H4 (cell line): ENCODE measurements around the gene LTC4S. TPM values are rescaled to one million over a fixed set of nuclear protein-coding genes. Genes with fewer than 3 reads are reported as not detected.

Experiments used
- DNase-seq: peaks from one replicate; pipeline ENCODE4 v3.0.0-alpha.2; 2015; ENCODE audit warnings: low spot score
- total RNA-seq: library from RNA; depleted of rRNA; stranded (reverse); fragments of >200 nt; shearing (Covaris generic); gene quantifications from 2 replicates; pipeline ENCODE4 v1.2.3, GENCODE V29; 2014

The LTC4S gene
- total RNA-seq, 1 experiment from 2014 or later = not detected

- no peak for DNase-seq
Observed at GRCh38 chr5:179795049-179795862, 1.5 kb downstream of the LTC4S start.

GRCh38 chr5:179795863-179796833 lies 2.4 kb downstream of the LTC4S start:
- DNase-seq = peak; percentile 63

DNA sequence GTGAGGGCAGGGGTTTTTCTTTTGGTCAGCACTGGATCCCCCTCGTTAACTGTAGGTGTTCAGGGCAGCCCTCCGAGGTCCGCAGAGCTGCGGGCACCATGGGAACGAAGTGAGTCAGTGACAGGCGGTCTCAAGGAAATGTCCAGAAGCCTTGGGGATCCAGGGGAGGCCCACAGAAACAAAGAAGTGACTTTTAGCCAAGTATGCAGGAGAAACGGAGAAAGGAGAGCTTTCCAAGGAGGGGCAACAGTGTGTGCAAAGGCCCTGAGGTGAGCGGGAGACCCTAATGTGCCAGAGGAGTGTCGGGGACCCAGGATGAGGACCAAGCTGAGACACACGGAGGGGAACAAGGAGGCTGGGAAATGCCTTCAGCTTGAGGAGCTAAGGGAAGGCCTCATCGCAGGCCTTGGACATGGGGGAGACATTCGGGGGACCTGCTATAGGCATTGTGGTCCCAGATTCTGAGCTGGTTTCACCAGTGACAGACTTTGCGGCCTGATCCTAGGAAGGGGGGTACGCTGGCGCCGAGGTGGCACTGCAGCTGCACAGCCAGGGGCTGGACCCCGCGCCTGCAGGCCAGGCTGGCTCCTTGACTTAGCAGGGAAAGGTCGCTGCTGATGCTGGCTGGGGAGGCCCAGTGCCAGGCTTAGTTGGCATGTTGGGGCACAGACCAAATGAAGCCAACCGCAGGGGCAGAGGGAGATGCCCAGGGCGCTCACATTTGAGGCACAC lies 3.3 kb downstream of the LTC4S start:
- no peak for DNase-seq

- no peak for DNase-seq
Observed at GRCh38 chr5:179797741-179798140, 4.0 kb downstream of the LTC4S start.

GRCh38 chr5:179798144-179798770 lies 4.5 kb downstream of the LTC4S start:
- DNase-seq = no peak

DNA sequence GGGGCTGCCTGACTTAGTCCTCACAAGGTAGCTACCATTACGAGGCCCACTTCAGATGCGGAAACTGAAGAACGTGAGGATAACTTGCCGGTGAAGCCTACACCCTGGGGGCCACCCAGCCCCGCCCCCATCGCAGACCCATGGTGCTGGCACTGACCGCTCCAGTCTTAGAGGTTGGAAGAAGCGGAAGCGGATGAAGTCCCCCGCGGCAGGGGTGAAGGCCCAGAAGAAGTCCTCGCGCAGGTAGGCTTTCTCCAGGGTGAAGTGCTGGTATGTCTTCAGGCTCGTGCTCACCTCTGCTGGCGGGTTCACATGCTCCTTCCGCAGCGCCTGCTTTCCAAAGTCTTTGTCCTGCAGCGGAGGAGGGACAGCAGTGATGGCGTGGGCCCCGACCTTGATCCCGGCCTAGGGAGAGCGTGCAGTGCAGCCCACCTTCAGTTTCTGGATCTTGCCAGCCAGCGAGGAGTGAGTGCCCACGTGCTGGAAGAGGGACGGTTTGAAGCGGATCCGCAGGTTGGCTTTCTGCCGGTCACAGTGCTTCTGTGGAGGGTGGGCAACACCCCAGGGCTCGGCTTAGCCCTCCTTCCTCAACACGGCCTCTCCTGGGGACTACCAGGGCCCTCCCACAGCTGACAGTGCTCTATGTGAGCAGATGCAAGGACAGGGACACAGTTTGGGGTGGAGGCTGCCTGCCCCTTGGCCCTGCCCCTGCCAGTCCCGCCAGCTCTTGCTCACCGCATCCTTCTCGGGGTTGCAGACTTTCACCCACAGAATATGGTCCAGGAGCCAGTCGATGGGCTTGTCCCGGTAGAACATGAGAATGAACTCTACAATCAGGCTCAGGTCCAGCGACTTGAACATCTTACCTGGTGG lies 5.2 kb downstream of the LTC4S start:
- no peak for DNase-seq

DNA sequence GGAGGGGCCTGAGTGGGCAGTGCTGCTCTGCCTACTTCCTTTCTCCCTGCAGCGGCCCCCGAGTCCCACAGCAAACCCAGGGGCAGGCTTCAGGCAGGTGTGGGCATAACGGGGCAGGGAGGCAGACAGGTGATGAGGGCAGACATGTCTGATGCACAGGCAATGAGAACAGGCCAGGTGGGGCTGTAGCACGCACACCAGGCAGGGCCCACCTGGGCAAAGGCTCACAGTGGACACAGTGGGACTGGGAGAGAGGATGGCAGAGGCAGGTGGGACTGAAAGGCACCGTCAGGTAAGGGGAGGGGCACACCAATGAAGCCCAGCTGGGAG lies 5.8 kb downstream of the LTC4S start:
- DNase-seq = no peak

- DNase-seq = no peak
Observed at GRCh38 chr5:179800071-179800695, 6.4 kb downstream of the LTC4S start.

DNA sequence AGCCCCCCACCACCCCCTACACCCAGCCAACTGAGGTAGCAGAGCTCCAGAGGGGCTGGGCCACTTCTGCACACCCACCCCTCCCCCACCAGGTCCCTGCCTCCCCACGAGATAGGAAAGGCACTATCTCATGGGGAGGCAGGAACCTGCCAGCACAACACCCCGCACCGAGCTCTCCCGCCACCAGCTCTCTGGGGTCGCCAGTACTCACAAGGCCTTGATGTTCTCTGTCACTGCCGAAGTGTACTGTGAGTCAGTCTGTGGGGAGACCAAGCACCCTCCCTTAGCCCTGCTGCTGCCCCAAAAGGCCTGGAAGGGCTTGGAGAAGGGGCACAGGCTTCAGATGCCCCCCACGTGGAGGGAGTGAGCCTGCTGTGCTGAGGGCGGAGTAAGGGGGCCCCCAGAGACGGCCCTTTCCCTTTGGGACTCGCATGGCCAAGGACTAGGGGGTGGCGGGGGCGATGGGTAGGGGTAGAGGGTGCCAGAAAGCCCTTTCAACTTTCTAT lies 7.0 kb downstream of the LTC4S start:
- no peak for DNase-seq

GRCh38 chr5:179801304-179802206 lies 7.8 kb downstream of the LTC4S start:
- no peak for DNase-seq

- no peak for DNase-seq
Observed at GRCh38 chr5:179802207-179802883, 8.6 kb downstream of the LTC4S start.

- no peak for DNase-seq
Observed at GRCh38 chr5:179802950-179803562, 9.3 kb downstream of the LTC4S start.

DNA sequence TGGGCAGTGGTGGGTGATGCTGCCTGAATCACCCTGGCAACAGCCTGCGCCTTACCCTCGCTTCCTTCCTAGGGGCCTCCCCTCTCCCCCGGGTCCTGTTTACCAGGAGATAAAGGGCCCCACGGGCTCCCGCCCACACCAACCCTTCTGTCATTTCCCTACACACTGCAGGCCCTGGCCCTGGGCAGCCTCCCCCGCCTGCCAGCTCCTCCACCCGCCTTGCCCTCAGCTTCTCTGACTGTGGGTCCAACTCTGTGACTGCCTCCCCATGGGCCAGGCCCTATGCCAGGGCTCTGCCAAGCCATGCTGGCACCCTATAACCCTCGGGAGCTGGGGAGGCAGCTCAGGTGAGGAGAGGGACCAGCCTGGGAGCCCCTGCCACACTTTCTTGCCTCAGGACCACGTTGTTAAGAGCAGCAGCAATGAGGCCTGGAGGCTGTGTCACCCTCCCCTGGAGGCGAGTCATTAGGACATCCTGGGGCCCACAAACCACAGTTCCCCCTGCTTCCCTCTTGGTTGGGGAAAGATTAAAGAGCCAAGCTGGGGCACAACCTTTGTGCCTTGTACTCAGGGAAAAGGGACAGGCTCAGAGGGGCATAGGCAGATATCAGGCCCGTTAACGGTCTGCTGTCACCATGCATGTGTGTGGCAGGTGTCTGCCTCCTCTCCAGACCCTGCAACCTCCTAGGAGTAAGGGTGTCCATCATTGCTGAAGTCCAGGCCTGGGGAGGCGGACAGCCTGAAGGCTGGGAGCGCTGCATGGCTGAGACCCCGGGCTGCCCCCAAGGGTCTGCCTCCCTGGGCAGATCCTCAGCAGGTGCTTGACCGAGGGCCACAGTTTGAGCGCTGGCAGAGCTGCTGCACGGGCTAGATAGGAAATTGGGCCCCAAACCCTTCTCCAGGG lies 10.1 kb downstream of the LTC4S start:
- no peak for DNase-seq

GRCh38 chr5:179804555-179804947 lies 10.8 kb downstream of the LTC4S start:
- DNase-seq = no peak

GRCh38 chr5:179805070-179805528 lies 11.3 kb downstream of the LTC4S start:
- DNase-seq = no peak

GRCh38 chr5:179805529-179806249 lies 11.9 kb downstream of the LTC4S start:
- DNase-seq = no peak
